AML-193 (cell line): ENCODE measurements around the gene CLTCL1.

Experiments used
- DNase-seq, 2 experiments: peaks; one replicate each; lab custom pipeline; 2025; lab: John Stamatoyannopoulos, UW

CLTCL1 gene

GRCh38 chr22:19132153-19132552 is 159.4 kb downstream of the CLTCL1 start:
- DNase-seq = no peak

GRCh38 chr22:19131685-19132015 is 159.9 kb downstream of the CLTCL1 start:
- DNase-seq = no peak

GRCh38 chr22:19130959-19131684 is 160.4 kb downstream of the CLTCL1 start, which contains the start of gene TSSK2:
Gene TSSK2 (plus strand): TSS chr22:19131308. CDS start chr22:19131400, 92 bp downstream.
- no peak for DNase-seq

GRCh38 chr22:19129871-19130270 is 161.6 kb downstream of the CLTCL1 start:
- no peak for DNase-seq
